HG02870 (cell line): ENCODE data around the gene IQGAP1.

Experiments used
- ATAC-seq: cut with Tn5 transposase; IDR thresholded peaks from one replicate; pipeline ENCODE4 v1.9.1; 2021; ENCODE audit warnings: mild to moderate bottlenecking, moderate library complexity; ENCODE audit not compliant: unreplicated experiment

The IQGAP1 gene

DNA sequence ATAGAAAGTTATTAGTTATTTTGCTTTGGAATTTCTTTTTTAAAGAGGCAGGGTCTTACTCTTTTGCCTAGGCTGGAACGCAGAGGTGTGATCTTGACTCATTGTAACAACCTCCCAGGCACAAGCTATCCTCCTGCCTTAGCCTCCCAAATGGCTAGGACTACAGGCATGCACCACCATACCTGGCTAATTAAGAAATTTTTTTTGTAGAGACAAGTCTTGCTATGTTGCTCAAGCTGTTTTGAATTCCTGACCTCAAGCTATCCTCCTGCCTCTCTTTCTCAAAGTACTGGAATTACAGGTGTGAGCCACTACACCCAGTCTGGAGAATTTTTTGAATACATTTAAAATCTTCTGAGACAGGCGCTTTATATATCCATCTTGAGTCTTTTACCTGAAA, 49.5 kb downstream of the IQGAP1 start:
- ATAC-seq = no peak

DNA sequence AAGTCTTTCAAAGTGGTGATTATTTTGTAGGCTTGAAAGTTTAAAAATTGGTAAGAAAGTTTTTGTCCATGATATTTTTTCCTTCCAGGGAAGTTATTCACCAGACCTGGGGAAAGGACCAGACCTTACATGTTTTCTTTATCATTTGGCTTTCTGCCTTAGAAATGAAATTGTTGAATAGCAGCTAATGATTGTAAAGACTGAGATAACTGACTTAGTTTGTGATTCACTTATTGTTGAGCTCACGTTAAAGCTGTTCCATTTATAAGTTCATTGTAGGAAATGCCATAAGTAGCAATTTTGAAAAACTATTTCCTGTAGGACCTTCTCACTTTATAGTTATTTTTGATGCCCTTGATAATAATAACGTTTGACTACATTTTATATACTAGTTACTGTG, 51.9 kb downstream of the IQGAP1 start:
- no peak for ATAC-seq

DNA sequence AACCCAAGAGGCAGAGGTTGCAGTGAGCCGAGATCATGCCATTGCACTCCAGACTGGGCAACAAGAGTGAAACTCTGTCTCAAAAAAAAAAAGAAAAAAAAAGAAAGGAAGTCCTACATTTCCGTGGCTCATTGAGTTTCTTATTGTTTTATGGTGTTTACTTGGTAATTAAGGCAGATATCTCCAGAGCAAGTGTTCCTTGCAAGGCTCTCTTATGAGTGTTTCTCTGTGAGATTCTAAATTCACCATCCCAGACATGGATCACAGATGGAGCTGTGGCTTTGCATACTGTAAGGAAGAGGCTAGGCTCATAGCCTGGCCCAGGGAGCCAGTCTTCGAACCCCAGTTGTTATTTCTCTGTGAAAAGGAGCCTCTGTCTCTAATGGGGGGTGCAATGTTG, 53.0 kb downstream of the IQGAP1 start:
- ATAC-seq = no peak

DNA sequence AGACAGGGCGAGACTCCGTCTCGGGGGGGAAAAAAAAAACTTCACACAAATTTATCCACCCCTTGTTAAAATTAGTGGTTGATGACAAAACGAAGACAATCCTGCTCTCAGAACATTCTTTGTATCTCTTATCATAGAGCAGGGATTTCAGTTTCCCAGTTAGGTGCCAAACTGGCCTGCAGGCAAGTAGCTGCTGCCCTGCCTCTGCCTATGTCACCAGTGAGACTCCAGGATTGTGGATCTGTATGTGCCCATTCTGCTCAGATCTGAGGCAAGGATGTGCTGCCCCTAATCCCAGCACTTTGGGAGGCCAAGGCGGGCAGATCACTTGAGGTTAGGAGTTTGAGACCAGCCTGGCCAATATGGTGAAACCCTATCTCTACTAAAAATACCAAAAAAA, 54.4 kb downstream of the IQGAP1 start:
- no peak for ATAC-seq

DNA sequence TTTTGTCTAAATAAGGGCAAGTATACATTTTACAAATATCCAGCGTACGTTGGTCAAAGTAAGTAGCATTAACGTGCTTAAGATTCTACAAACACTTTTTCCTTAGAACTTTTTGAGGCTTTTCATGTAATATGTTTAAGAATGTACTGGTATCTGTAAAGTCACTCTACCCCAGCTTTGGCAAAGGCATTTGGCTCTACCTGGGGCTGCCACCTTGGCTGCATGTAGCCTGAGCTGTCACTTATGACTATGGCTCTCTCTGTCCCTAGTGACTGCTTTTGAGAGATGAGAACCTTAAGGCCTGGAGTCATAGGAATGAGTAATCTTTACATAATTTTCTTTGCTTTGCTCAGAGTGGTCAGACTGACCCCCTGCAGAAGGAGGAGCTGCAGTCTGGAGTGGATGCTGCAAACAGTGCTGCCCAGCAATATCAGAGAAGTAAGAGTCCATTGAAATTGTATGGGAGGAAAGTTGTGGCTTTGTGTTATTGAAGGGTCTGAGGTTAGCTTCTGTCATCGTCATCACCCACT, 61.2 kb downstream of the IQGAP1 start:
- no peak for ATAC-seq

DNA sequence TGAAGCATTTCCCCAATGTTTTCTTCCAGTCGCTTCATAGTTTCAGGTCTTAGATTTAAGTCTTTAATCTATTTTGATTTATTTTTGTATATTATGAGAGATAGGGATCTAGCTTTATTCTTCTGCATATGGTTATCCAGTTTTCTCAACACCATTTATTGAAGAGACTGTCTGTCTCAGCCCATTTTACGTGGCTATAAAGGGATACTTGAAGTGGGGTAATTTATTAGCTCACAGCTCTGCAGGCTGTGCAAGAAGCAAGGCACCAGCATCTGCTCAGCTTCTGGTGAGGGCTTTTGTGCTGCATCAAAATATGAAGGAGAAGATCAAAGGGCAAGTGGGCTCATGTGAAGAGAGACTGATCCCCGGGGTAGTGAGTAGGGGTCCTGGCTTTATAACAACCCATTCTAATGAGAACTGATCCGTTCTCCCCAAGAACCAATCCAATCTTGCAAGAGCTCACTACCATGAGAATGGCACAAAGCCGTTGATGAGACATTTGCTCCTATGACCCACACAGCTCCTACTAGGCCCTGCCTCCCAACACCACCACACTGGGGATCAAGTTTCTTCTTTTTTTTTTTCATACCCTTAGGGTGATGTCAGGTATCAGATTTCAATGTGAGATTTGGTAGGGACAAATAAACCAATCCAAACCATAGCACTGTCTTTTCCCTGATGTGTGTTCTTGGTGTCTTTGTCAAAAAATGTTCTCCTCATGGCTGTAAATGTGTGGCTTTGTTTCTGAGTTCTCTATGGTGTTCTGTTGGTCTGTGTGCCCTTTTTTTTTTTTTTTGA, 63.2 kb downstream of the IQGAP1 start:
- no peak for ATAC-seq

DNA sequence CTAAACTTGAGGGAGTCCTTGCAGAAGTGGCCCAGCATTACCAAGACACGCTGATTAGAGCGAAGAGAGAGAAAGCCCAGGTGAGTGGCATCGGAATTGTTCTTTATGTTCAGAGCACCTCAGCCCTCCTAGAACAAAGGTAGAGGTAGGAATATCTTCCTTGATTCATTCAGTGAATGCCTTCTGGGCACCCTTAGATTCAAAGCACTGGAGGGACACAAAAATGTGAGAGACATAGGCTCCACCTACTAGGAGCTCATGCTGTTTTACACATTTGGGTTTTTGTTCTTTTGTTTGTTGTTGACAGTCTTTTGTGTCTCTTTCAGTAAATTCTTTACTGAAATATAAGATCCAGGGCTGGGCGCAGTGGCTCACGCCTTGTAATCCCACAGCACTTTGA, 68.2 kb downstream of the IQGAP1 start:
- ATAC-seq = no peak

DNA sequence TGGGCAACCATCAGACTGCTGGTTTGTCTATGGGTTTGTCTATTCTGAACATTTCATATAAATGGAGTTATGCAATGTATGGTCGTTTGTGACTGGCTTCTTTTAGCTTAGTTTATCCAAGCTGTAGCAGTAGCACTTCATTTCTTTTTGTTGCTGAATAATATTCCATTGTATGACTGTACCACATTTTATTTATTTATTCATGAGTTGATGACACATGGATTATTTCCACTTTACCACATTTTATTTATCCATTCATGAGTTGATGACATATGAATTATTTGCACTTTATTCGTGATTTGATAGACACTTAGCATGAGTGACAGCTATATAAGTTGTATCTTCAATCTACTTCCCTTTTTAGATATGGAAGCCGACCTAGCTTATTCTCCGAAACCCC, 70.0 kb downstream of the IQGAP1 start:
- ATAC-seq = no peak

DNA sequence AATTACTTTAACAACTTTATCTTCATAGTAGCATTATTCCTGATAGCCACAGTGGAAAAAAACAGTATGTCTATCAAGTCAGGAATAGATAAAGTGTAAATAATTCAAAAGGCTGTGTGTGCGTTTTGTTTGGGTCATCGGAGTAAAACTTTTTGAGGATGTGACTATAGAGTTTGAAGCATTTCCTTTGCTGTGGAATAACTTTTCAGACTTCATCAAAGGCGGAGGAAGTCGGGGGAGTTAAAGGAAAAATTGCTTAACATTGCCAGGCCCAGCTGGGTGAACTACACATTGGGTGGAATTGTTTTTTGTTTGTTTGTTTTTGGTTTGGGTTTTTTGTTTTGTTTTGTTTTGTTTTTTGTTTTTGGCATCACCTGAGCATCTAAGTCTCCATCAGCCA, 71.3 kb downstream of the IQGAP1 start:
- ATAC-seq = no peak

DNA sequence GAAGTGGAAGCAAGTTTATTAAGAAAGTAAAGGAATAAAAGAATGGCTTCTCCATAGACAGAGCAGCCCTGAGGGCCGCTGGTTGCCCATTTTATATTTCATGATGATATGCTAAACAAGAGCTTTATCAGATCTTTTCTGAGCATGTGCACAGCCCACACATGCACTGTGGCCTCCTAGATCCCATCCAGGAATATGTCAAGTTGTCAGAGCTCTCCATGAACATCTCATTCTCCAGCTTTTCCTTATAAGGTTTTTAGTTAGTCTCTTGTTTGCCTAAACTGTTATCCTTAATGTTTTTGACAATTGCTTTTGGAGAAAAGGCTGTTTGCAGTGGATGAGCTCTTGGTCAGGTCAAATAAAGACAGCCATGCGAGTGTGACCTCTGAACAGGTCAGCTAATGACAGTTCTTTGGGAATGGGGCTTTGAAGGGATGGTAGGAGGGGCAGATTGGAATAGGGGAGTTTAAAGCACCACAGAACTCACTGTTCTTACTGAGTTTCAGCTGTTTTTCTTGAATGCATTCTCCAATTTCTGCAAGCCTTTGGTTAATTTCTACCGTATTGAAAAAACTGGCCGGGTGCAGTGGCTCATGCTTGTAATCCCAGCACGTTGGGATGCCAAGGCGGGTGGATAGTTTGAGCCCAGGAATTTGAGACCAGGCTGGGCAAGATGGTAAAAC, 72.2 kb downstream of the IQGAP1 start:
- no peak for ATAC-seq

DNA sequence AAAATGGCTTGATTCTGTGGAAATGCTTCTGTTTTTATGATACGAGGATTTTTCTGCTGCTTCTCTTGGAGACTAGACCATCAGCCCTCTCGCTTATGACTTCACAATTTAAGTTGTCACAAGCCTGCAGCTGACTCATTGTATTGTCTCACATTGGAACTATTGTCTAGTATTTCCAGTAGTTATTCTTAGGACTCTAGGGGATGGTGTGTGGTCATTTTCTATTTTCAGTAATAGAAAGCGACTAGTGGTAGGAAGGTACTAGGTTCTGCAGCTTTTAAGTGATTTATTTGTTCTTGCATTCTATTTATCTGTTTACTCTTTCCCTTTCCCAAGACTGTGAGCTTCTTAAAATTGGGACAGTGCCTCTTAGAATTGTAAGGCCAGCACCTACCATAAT, 75.3 kb downstream of the IQGAP1 start:
- ATAC-seq = no peak

DNA sequence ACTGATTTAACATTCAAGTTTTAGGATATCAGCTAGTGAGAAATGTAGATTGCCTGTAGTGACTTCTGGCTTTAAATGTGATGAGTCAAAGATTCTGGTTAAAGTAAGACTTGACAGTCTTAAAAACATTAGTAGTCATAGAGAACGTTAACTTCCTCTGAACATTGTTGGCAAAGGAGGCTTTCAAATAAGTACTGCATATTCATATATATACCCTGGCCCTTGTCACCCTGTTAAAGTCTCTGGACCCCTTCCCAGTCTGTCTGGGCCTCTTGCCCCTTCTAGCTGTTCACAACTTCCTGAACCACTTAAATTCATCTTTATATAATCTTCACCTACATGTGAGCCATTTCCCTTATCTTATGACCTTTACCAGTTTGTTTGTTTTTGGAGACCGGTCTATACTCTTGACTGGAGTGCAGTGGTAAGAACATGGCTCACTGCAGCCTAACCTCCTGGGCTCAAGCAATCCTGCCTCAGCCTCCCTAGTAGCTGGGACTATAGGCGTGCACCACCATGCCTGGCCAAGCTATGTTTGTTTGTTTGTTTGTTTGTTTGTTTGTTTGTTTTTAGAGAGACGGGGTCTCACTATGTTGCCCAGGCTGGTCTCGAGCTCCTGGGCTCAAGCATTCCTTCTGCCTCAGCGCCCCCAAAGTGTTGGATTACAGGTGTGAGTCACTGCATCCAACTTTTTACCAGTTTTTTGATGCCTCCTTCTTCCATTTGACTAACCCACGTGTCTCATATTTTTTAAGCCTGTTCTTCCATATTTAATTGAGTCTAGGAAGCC, 77.3 kb downstream of the IQGAP1 start:
- no peak for ATAC-seq

DNA sequence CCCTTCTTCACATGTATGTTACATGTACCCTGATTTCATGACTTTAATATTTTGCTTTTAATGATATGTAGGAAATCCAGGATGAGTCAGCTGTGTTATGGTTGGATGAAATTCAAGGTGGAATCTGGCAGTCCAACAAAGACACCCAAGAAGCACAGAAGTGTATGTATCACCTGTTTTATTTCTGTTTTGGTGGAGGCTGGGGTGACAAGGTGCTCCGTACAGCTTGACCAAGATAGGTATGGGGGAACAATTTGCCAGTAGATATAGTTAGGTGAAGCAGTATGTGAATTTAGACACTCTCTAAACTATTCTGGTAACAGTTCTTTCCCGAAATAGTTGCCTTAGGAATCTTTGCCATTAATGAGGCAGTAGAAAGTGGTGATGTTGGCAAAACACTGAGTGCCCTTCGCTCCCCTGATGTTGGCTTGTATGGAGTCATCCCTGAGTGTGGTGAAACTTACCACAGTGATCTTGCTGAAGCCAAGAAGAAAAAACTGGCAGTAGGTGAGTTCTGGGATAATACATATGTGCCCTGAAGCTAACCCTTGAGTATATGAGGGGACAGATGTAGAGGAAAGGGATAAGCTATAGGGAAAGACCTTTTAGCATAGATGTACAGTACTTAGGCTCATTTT, 78.0 kb downstream of the IQGAP1 start:
- ATAC-seq = no peak

DNA sequence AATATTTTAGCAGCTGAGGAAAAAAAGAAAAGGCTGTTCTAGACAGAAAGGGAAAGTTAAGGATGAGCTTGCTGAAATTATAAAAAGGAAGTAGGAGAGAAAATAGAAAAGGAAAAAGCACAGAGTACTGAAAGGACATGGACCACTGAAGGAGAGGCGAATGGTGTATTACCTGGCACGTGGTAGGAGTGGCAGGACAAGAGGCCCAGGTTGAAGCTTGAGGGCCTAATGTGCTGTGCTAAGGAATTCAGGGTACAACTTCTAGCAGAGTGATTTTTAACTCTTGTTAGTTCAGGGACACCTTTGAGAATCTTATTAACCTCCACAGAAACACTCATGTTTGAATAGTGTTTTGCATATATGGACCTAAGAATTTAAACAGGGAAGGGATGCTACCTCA, 81.7 kb downstream of the IQGAP1 start:
- ATAC-seq = no peak

DNA sequence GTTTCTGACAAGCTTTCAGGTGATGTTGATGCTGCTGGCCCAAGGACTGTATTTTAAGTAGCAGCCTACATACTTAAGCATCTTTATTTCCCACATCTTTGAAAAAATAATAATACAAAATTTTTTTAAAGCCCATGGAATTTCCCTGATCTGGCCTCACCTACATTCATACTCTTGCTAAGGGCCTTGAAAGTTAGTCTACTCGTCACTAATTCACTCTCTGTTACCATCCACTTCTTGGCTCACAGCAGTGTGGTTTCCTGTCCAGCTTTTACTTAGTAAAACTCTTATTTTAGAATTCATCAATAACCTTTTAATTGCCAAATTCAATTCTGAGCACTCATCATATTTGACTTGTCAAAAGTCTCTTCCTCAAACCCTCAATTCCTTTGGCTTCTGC, 82.4 kb downstream of the IQGAP1 start:
- no peak for ATAC-seq

DNA sequence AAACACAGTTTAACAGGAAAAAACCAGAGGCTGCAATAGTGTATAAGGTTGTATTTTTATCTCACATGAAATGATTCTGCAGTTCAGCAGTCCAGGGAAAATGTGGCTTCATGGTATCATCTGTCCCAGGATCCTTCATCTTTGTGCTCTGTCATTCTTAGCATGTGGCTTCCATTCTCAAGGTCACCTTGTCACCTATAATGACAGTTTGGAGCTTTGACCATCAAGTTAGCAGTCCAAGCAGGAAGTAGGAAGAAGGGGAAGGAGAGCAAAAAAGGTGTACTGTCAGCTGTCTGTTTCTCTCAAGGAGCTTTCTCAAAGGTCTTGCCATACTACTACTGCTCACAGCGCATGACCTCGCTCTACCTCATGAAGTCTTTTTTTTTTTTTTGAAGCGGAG, 83.1 kb downstream of the IQGAP1 start:
- ATAC-seq = no peak

DNA sequence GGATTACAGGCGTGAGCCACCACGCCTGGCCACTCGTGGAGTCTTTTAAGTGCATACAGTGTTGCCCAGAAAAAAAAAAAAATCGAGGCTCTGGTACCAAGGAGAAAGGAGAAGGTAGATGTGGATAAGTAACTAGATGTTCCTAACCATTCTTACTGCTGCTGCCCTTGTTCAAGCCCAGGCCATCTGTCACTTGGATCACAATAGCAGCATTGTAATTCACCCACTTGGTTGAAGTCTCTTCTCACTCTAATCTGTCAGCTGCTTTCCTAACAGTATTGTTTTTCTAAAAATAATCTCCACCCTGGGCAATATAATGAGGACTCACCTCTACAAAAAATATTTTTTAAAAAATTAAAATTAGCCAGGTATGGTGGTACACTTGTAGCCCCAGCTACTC, 83.7 kb downstream of the IQGAP1 start:
- ATAC-seq = no peak

DNA sequence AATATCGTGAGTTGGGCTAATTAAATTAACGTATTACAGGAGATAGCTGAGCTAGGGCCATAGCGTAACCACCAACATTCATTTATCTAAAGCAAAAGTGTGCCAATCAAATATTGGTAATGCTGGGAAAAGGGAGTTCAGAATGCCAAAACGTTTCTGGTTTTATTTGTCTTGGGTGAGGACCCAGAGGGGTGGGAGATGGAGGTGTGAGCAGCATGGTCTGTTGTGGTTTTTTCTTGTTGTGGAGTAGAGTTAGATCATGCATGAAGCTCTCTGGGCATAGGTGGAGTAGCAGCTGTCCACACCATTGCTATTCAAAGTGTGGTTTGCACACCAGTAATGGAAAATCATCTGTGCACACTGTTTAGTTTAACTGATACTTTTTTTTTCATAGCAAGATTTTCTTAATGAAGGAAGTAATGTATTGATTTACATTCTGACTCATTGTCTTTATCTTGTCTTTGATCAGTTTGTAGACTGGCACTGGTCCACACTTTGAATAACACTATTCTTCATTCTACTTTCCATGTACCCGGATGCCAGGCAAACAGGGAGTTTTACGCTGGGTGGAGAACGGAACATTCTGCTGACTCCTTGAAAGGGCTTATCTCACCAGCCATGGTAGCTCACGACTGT, 90.9 kb downstream of the IQGAP1 start:
- no peak for ATAC-seq

DNA sequence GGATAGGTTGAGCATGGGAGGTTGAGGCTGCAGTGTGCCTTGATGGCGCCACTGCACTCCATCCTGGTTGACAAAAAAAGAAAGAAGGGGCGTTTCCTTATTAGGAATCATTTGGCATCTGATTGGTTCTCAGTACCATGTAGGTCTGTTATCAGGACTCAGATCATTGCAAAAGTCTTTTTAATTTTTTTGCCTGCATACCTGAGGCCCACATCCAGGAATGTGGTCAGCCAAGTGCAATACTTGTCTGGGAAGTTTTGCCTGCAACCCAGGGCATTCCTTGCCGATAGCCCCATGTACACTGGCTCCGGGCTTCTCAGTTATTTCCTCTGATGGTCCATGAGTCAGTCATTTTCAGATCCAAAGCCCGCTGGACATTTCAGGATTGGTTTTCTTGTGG, 91.6 kb downstream of the IQGAP1 start:
- ATAC-seq = no peak

DNA sequence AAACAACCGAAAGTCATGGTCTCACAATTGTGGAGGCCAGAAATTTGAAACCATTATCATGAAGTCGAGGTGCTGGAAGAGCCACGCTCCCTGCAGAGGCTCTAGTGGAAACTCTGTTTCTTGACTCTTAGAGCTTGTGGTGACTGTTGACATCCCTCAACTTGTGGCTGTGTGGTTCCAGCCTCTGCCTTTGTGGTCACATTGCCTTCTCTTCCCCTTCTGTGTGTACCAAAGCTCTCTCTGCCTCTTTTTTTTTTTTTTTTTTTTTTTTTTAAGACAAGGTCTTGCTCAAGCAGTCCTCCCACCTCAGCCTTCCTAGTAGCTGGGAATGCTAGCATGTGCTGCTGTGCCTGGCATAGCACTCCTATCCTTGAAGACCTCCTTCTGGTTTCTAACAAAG, 93.0 kb downstream of the IQGAP1 start:
- no peak for ATAC-seq
